ENCODE measurements around the gene SOX4. TPM values are rescaled to one million over a fixed set of nuclear protein-coding genes. Genes with fewer than 3 reads are reported as not detected.

Gene SOX4
- total RNA-seq, 4 donors from 2014 or later, result 4.1 to 6.5 (median 4.8) TPM

- no peaks in the 10 kb centered on the region for H3K36me3 ChIP-seq
- H3K4me3 ChIP-seq, result no peak overlapping the region
- WGBS, result 97% methylated on average over 23 of the region's 23 CpGs
- no peak overlapping the region for H3K27ac ChIP-seq (replicated peaks in 1 of 4)
- intact Hi-C loops (cut with DNase I), result no loop called here
- no peak for TF ChIP-seq CTCF (IDR thresholded peaks at IDR 0.05)
- TF ChIP-seq POLR2AphosphoS5 (IDR thresholded peaks at IDR 0.05), result no peak
- no peak for TF ChIP-seq EP300 (IDR thresholded peaks at IDR 0.05)
- no peak for TF ChIP-seq POLR2A (IDR thresholded peaks at IDR 0.05; ENCODE audit: low read depth)
- no peak for DNase-seq (ENCODE audit: extremely low spot score)
- no peaks in the 10 kb centered on the region for H3K9me3 ChIP-seq
- H3K4me1 ChIP-seq, result peaks cover 10 to 17% (median 11%) of the 10 kb centered on the region in 4 donors
- H3K27me3 ChIP-seq, result no peaks in the 10 kb centered on the region
These were observed 8.4 kb downstream of the SOX4 start for GRCh38 chr6:21601932-21602390.

- 64% methylated on average over 5 of the region's 5 CpGs for WGBS
- no peak for DNase-seq (ENCODE audit: extremely low spot score)
- Histone ChIP-seq H3K9me3 (no peaks in the 10 kb centered on the region), H3K4me1 (peaks cover 8 to 9% (median 8%) of the 10 kb centered on the region in 4 donors), H3K4me3 (no peak overlapping the region), H3K27me3 (no peaks in the 10 kb centered on the region), H3K27ac (replicated peaks in 1 of 4) (no peak overlapping the region), H3K36me3 (no peaks in the 10 kb centered on the region)
- no peak for TF ChIP-seq POLR2A (IDR thresholded peaks at IDR 0.05; ENCODE audit: low read depth)
- TF ChIP-seq POLR2AphosphoS5 (IDR thresholded peaks at IDR 0.05), result no peak
- TF ChIP-seq CTCF (IDR thresholded peaks at IDR 0.05), result no peak
- no peak for TF ChIP-seq EP300 (IDR thresholded peaks at IDR 0.05)
- intact Hi-C loops (cut with DNase I), result no loop called here
These were observed 9.8 kb downstream of the SOX4 start for GRCh38 chr6:21603082-21603952.

GRCh38 chr6:21604081-21604480 is 10.5 kb downstream of the SOX4 start:
- no peaks in the 10 kb centered on the region for H3K27me3 ChIP-seq
- TF ChIP-seq POLR2A (IDR thresholded peaks at IDR 0.05; ENCODE audit: low read depth) (no peak), CTCF (IDR thresholded peaks at IDR 0.05) (no peak), POLR2AphosphoS5 (IDR thresholded peaks at IDR 0.05) (no peak), EP300 (IDR thresholded peaks at IDR 0.05) (no peak)
- H3K4me3 ChIP-seq, result no peak overlapping the region
- intact Hi-C loops (cut with DNase I), result no loop called here
- H3K4me1 ChIP-seq, result peaks cover 0 to 2% (median under 1%) of the 10 kb centered on the region in 4 donors
- WGBS, result 71% methylated on average over 3 of the region's 3 CpGs
- no peaks in the 10 kb centered on the region for H3K9me3 ChIP-seq
- H3K36me3 ChIP-seq, result no peaks in the 10 kb centered on the region
- H3K27ac ChIP-seq (replicated peaks in 1 of 4), result no peak overlapping the region
- no peak for DNase-seq (ENCODE audit: extremely low spot score)

- no peaks in the 10 kb centered on the region for H3K9me3 ChIP-seq
- H3K36me3 ChIP-seq, result no peaks in the 10 kb centered on the region
- DNase-seq (ENCODE audit: extremely low spot score), result no peak
- H3K4me3 ChIP-seq, result no peak overlapping the region
- H3K27ac ChIP-seq (replicated peaks in 1 of 4), result no peak overlapping the region
- no peaks in the 10 kb centered on the region for H3K4me1 ChIP-seq
- no peaks in the 10 kb centered on the region for H3K27me3 ChIP-seq
- no peak for TF ChIP-seq POLR2A (IDR thresholded peaks at IDR 0.05; ENCODE audit: low read depth)
- TF ChIP-seq POLR2AphosphoS5 (IDR thresholded peaks at IDR 0.05), result no peak
- no peak for TF ChIP-seq EP300 (IDR thresholded peaks at IDR 0.05)
- no peak for TF ChIP-seq CTCF (IDR thresholded peaks at IDR 0.05)
- intact Hi-C loops (cut with DNase I), result no loop called here
- WGBS, result 92% methylated on average over 4 of the region's 4 CpGs
These were observed 11.6 kb downstream of the SOX4 start for GRCh38 chr6:21605166-21605565.
